HG02763 (cell line): ENCODE measurements around the gene IL10.
"Not testable (repeated sequence)": the region's sequence is repeated elsewhere in the genome, so short reads cannot be mapped to it uniquely, and the experiment has no call there.

Experiments
- ATAC-seq: cut with Tn5 transposase; IDR thresholded peaks from one replicate; pipeline ENCODE4 v1.9.1; 2021; ENCODE audit warnings: mild to moderate bottlenecking, moderate library complexity; ENCODE audit not compliant: unreplicated experiment

The IL10 gene

DNA sequence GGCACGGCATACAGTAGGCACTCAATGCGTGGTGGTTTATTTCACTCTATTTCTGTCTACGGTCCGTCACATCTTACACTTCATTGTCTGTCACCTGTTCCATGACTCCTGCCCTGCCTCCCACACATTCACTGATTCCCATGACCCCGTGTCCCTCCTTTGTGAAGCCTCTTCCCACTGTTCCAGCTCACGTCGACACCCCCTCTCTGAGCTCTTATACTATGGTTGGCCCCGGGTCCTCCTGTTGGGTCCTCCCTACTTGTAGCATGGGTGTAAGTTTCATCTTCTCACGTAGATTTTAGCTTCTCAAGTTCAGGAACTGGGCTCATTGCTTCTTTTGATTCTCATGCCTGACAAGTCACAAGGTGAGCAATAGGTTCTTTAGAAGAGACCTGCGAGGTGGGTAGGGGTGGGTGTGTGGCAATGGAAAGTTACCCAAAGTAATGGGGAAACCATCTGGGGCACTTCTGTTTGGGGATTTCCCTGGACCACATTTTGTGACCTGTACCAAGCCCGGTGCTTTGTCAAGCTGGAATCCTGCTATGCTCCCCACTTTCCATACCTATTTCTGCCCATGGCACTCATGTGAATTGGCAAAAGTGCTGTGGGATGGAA is 22.1 kb upstream of the IL10 start:
- ATAC-seq: no peak

DNA sequence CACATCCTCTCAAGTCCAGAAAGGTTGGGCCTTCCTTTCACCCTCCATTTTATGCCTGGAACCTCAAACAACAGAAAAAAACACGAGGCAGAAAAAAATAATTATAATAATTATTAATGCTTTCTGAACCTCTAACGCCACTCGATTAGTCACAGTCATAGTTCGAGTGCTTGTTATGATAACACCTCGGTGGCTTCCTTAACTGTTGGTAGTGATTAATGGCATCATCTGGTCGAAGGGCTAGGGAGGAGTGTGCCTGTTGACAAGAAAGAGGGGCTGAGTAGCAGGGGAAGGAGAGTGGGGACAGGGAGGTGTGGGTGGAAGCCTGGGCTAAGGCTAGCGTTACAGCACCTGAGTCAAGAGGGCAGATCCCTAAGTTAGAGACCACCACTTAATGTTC is 21.3 kb upstream of the IL10 start:
- ATAC-seq: no peak

DNA sequence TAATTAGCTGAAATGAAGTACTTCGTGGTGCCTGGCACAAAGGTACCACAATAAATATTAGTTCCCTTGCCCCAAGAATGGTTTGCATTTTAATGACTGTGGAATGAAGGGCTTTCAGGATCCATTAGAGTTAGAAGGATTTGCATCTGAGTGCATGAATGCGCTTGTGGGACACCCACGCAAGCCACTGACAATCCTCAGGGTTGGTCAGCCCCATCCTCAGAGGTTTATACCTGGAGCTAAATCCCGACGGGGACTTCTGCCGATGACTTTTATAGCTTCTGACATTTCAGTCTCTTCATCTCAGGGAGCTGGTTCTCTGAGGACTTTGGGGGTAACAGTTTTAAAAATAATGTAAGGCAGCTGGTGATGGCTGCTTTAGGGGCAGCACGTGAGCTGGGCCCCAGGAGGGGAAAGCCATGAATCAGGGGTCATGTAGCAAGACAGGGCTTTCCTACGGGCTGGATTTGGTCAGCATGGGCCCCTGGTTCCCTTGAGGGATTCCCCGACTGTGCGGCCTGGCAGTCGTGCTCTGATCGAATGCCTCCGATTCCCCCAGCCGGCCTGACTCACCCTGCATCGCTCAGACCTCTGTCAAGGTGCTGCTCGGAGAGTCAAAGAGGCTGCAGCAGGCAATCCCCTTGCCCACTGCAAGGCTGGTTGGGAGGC is 20.8 kb upstream of the IL10 start:
- no peak for ATAC-seq

DNA sequence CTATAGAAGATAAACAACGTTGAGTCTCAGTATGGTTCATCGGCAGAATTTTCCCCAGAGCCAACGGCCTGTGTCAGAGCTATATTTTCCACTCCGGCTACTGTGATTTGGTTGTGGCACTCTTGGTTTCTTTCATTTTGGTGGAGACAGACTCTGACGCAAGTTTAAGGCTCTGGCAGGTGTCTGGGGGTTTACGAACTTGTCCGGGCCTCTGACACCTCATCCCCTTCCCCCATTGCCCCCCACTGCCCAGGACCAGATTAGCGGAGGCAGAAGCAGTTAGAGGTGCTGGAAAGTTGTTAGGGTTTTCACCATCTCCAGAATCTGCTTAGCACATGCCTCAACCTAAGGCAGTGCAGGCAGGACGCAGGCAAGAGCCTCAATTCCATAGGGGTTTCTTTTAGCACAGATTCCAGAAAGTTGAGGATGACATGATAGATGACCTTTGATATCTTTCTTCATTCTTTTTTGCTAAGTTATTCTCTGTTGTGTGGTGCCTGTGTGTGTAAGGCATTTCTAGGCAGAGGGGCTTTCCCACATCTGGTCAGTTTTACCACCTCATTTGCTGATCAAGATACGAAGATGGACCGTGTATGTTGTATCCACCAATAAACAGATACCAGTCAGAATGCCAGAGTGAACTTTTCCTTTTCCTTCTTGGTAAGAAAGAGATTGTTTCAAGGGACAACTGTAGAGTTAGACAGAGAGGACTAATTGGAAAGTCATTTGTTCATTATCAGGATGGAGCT is 18.4 kb upstream of the IL10 start:
- ATAC-seq: no peak

DNA sequence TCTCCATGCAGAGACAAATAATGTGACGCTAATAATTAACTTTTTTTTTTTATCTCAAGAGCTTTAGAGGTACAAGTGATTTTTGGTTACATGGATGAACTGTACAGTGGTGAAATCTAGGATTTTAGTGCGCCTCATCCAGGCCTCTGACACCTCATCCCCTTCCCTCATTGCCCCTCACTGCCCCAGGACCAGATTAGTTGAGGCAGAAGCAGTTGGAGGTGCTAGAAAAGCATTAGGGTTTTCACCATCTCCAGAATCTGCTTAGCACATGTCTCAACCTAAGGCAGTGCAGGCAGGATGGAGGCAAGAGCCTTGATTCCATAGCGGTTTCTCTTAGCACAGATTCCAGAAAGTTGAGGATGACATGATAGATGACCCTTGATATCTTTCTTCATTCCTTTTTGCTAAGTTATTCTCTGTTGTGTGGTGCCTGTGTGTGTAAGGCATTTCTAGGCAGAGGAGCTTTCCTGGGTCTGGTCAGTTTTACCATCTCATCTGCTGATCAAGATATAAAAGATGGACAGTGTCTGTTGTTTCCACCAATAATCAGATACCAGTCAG is 16.3 kb upstream of the IL10 start:
- ATAC-seq: no peak

DNA sequence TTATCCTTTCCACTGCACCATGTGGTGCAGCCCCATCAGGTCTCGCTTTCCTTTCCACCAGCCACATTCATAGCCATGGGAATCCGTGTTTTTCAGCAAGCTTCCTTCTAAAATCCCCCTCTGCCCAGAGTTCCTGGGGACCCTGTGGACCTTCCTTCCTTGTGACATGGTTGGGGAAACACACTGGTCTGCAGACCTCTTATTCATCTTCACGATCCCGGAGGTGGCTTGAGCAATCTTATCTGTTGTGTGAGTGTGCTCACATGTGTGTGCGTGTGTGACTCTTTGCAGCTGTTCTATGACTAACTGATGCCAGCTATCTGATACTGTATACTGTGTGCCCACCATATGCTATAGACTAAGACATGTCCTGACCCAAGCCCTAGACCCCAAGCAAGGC is 15.6 kb upstream of the IL10 start:
- no peak for ATAC-seq

DNA sequence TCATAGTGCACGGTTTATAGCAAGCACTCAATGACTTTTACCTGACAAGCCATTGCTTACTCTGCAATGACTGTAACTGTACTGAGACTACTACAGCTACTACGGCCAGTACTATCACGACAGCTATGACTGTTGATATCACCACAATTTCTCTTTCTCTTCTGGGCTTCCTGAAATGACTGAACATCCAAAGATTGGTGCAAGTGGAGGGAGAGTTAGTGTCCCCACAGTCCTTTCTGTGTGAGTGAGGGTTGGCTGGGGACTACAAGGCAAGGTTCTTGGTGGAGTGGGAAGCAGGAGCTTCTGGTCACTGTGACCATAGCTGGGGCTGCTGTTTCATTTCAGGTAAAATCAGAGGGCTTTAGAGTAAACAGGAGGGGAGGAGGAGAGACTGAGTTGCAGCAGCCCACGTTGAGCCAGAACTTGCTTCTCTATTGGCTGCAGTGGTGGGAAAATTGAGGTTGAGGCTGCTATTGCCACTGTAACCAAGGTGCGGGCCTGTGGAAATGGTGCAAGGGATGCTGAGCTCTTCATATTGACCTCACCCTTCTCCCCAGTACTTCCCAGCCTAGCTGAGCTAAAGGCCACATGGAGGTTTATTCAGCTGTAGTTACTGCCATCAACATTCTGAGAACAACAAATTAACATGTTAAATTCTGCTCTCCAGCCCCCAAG is 14.1 kb upstream of the IL10 start:
- ATAC-seq: no peak

DNA sequence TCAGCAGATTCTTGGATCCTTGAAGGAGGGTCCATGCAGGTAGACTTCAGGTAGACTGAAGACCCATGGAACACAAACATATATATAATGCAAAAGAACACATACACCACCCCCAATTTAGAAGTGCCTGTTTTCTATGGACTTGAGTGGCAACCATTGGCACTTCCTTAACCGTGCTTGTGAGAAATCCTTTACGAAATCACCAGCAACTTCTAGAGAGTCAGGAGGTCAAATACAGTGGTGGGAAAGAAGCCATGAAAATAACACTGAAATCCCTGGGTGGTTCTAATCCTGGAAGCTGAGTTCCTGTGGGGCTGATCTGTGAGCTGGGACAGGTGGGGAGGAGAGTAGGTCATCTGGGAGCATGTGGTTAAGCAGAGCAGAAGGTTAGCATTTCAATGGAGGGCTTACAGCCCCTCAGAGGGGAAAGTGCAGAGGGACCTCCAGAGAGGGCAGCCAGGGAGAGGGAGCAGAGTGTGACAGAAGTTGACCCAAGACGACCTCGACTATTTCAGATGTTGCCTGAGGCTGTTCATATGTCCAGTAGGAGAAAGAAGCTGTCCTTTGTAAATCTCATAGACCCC is 13.0 kb upstream of the IL10 start:
- ATAC-seq: no peak

DNA sequence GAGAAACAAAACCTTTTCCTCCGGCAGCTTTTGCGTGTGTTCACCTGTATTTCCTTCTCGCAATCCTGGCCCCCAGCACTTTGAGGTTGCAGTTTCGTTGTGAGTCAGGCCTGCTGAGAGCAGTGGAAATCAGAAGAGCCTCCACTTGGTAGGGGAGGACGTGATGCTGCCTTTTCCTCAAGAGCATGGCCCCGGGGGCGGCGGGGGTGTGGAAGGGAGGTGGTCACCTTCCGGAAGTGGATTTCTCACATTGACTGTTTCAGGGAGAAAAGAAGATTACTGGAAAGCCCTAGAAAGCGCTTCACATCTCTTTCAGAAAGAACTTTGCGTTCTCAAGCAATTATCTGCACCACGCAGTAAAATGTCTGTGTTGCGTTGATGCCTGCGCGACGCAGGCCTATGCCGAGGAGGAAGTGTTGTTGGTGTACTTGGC is 12.2 kb upstream of the IL10 start:
- ATAC-seq: peak; percentile 67

DNA sequence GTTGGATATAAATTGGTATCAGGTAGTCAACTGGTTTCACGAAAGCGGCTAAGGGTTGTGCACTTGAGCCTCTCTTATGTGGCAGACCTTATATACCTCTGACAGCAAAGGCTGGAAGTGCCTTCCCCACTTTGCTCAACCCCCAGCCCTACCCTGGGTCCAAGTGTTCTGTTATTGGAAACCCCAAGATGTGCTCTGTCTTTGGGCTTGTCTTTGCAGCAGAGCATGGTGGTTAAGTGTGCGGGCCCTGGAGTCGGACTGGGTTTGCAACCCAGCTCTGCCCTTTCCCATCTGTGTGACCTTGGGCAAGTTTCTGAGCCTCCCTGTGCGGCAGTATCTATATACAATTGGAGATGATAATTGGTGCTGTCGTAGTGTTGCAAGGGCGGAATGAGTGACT is 11.2 kb upstream of the IL10 start:
- ATAC-seq: no peak

DNA sequence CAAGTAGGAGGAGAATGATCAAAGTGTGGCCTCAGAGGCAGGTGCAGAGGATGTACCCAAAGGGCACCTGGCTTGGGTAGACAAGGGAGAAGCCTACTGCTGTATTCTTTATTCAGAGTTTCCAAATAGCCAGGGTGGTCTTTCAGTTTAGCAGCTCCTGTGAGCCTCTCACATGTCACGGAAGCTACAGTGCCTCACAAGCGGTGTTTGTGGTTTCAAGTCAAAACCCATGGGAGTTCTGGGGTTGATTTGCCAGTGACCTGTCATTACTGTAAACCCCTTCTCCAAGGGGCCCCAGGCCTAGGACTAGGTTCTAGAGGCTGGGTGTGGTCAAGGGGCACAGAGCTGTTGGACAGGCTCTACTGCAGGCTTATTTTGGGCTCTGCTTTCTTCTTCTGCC is 10.2 kb upstream of the IL10 start:
- peak; percentile 59 for ATAC-seq

DNA sequence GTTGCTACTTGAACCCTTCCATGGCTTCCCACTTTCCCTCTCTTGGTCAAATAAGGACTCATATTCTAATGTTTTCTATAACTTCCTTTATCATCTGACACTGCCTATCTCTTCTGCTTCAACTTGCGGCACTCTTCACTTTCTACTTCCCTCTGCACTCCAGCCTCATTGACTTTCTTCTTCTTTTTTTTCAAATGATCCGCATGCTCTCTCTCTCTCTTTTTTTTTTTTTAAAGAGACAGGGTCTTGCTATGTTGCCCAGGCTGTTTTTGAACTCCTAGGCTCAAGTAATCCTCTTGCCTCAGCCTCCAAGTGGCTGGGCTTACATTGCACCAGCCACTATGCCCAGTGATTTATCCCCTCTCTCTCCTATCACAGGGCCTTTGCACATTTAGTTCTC is 7.3 kb upstream of the IL10 start:
- ATAC-seq: no peak

DNA sequence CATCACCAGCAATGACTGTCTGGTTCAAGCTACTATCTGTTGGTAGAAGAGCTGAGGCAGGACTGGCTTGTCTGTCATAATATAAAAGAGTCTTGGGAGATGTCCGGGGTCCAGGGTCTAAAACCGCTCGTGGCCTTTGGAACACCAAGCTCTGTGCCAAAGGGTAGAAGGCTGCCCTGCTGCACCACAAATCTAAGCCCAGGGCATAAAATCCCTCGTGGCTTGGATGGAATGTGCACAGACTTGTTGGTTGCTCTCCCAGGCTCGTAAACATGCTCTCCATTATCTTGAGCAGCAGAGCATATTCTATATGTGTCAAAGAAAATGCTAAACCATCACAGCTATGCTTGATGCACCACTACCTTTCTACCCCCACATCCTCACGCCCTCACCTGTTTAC is 6.6 kb upstream of the IL10 start:
- ATAC-seq: not testable (repeated sequence)

DNA sequence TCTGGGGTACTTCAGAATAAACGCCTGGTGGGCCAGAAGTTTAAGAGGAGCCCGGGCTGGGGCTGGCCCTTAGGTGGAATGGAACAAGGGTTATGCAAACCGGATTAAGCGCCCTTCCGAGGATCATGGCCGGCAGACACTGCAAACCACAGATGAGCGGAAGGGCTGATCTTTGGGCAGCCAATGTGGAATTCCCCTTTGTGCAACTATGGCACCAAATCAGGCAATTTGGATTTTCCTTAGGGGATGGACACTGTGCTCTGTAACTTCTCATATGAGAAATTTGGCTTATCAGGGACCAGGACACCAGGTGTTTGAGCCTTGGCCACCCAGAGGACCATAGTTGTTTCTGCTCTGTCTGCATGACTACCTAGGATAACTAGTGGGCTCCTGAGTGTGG is 5.7 kb upstream of the IL10 start:
- no peak for ATAC-seq

DNA sequence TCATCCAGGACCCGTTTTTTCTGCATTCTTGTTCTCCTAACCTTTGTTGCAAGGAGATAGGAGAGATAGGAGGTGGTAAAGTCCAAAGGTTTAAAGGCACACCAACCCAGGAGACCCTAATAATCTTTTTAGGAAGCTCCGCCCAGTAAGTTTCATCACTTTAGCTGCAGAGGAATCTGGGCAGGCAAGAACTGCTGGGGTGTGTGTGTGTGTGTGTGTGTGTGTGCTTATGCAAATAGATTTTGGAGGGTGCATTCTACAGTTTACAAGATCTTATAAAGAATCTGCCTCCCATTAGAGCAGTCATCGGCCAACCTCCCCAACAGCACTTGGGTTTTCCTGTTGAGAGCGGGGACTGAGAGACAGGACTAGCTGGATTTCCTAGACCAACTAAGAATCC is 3.9 kb upstream of the IL10 start:
- no peak for ATAC-seq

DNA sequence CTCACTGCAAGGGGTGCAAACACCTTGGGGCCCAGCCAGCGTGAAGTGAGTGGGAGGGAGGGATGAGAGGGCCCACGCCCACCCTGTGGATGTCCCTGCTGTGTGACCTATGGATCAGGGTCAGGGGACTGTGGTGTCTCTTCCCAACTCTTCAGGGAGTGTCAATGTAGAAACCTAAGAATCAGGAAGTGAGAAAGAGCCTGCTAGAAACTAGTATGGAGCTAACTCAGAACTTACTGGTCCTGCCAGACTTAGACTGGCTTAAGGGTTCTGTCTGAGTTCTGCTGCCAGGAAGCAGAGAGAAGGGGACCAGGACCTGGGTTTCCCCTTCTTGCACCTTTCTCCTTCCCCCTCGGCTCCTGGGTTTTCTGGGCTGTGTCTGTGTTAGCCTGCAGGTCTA is 1.8 kb upstream of the IL10 start:
- no peak for ATAC-seq

DNA sequence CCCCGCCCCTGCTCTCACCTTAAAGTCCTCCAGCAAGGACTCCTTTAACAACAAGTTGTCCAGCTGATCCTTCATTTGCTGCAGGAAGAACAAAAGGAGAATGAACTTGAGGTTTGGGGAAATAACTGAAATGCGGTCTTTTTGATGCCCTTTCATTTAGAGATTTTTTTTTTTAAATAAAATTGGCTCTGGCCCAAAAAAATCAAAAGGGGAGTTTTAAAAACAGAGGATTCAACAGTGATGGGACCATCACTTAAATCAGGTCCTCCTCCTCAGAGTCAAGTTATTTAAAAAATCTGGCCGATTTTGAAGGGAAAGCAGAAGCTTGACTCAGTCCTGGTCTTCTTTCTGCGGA is 979 bp downstream of the IL10 start:
- ATAC-seq: no peak

DNA sequence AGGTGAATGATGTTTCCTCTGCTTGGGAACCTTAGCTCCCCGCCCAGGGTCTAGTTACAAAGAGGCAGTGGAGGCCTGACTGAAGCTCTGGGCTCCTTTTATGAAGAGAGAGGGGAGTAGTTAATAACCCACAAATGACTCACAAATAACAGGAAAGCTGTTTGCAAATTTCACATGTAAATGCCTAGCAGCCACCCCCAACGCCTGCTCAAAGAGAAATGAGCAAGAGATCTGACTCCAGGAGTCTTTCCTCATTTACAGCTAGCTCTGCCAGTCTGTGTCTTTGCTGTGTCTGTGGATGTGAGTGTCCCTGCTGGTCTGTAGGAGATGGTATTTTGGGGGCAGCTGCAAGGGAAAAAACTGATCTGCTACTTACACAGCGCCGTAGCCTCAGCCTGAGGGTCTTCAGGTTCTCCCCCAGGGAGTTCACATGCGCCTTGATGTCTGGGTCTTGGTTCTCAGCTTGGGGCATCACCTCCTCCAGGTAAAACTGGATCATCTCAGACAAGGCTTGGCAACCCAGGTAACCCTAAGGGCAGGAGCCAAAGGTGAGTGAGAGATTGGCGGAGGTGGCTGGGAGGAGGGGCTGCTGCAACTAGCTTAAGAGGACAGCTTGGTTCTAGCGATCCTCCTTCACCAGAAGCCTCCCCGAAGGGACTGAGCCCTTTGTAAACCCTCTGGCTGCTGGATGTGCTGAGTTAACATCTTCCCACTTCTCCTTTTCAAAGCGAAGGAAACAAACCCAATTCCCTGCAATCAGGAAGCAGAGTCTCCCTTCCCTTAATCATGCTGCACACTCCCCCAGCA is 1.6 kb downstream of the IL10 start, which contains the start of gene IL19:
TSS of gene IL19 (plus strand) at position 243 of the 807 bp plus-strand sequence. CDS start 65,890 bp downstream, outside the sequence.
- no peak for ATAC-seq

DNA sequence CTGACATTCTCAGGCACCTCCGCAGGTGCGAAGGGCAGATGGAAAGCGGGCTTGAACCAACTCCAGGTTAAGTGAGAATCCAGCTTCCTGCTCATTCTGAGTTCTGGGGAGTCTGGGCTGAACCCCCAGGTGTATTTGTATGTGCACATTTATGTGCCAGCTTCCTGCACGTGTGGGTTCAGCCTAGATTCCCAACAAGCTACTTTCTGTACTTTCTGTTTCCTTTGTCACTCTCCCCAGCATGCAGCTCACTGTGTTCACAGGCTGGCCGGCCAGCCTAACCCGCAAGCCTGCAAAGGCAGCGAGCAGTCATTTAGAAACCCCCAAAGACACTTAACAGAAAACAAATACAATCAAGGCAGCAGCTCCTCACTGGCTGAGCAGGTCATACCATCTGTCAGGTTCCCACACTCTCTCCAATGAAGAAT is 3.0 kb downstream of the IL10 start:
- ATAC-seq: peak; percentile 52
